BJ (cell line): Measurements from ENCODE around the gene SHANK3. TPM values are rescaled to one million over a fixed set of nuclear protein-coding genes. Genes with fewer than 3 reads are reported as not detected.

Source experiments
- CTCF ChIA-PET: fragments of 350-600 bp; formaldehyde crosslinking; extraction: SDS; loops from one replicate; lab custom pipeline; 2021; ENCODE audit warnings: antibody characterized with exemption, inconsistent platforms; lab: Yijun Ruan, JAX
- POLR2A ChIA-PET: fragments of 300-600 bp; sonication (Branson Sonifier 250); formaldehyde crosslinking; extraction: SDS; loops from one replicate; lab custom pipeline; 2021; ENCODE audit warnings: antibody characterized with exemption; lab: Charles Lee
- DNase-seq: peaks from one replicate; pipeline ENCODE4 v3.0.0-alpha.2; 2011; ENCODE audit warnings: low read depth
- H3K27me3 ChIP-seq: 2 replicates; pipeline ENCODE4 v1.6.0; 2011; ENCODE audit warnings: low read length; ENCODE audit not compliant: control insufficient read depth, insufficient read depth
- H3K36me3 ChIP-seq: 2 replicates; pipeline ENCODE4 v1.5.1; 2011; ENCODE audit warnings: low read length; ENCODE audit not compliant: control insufficient read depth, insufficient read depth
- H3K4me3 ChIP-seq: 2 replicates; pipeline ENCODE4 v1.5.1; 2011; ENCODE audit warnings: low read depth, mild to moderate bottlenecking, control low read depth, low read length
- CTCF ChIP-seq: IDR thresholded peaks from 2 replicates; pipeline ENCODE4 v1.5.1; 2011; ENCODE audit warnings: low read depth, mild to moderate bottlenecking, control low read depth, inconsistent platforms, low read length, moderate library complexity; ENCODE audit not compliant: insufficient read depth
- polyA plus RNA-seq: library from polyadenylated mRNA; depleted of rRNA; stranded (reverse); fragments of >200 nt; gene quantifications from 2 replicates; pipeline ENCODE4 v1.2.3, GENCODE V29; 2011

SHANK3 gene
- polyA plus RNA-seq, 1 experiment, result 0.25 TPM

- no peak for TF ChIP-seq CTCF
- POLR2A ChIA-PET, result no interaction called here
- CTCF ChIA-PET, result interaction anchor here (0.8 kb wide), 1 partner anchor 11 kb away, joined by 3 read pairs; no protein-coding TSS in a partner anchor
- Histone ChIP-seq H3K36me3 (no peaks in the 10 kb centered on the region), H3K27me3 (peaks cover 3% of the 10 kb centered on the region), H3K4me3 (no peak overlapping the region)
- DNase-seq, result no peak
These were observed 6.9 kb upstream of the SHANK3 start for GRCh38 chr22:50665738-50666137.

- Histone ChIP-seq H3K36me3 (no peaks in the 10 kb centered on the region), H3K27me3 (peaks cover 22% of the 10 kb centered on the region), H3K4me3 (no peak overlapping the region)
- DNase-seq, result no peak
- no peak for TF ChIP-seq CTCF
- POLR2A ChIA-PET, result no interaction called here
- CTCF ChIA-PET, result no interaction called here
These were observed 2.1 kb upstream of the SHANK3 start for GRCh38 chr22:50670513-50670912.

GRCh38 chr22:50670914-50671538 is 1.6 kb upstream of the SHANK3 start:
- peaks cover 25% of the 10 kb centered on the region for H3K27me3 ChIP-seq
- POLR2A ChIA-PET, result no interaction called here
- H3K4me3 ChIP-seq, result no peak overlapping the region
- no peak for TF ChIP-seq CTCF
- H3K36me3 ChIP-seq, result no peaks in the 10 kb centered on the region
- CTCF ChIA-PET, result no interaction called here
- DNase-seq, result no peak

- no peaks in the 10 kb centered on the region for H3K36me3 ChIP-seq
- CTCF ChIA-PET, result no interaction called here
- DNase-seq, result no peak
- H3K27me3 ChIP-seq, result peaks cover 25% of the 10 kb centered on the region
- POLR2A ChIA-PET, result no interaction called here
- TF ChIP-seq CTCF, result no peak
- no peak overlapping the region for H3K4me3 ChIP-seq
These were observed 982 bp upstream of the SHANK3 start for GRCh38 chr22:50671641-50672040.

GRCh38 chr22:50672041-50672440 is 582 bp upstream of the SHANK3 start:
- no peaks in the 10 kb centered on the region for H3K36me3 ChIP-seq
- POLR2A ChIA-PET, result no interaction called here
- no peak for TF ChIP-seq CTCF
- no peak for DNase-seq
- CTCF ChIA-PET, result no interaction called here
- H3K4me3 ChIP-seq, result no peak overlapping the region
- peaks cover 25% of the 10 kb centered on the region for H3K27me3 ChIP-seq
